ENCODE results near the gene GALNT12.

The GALNT12 gene

DNA sequence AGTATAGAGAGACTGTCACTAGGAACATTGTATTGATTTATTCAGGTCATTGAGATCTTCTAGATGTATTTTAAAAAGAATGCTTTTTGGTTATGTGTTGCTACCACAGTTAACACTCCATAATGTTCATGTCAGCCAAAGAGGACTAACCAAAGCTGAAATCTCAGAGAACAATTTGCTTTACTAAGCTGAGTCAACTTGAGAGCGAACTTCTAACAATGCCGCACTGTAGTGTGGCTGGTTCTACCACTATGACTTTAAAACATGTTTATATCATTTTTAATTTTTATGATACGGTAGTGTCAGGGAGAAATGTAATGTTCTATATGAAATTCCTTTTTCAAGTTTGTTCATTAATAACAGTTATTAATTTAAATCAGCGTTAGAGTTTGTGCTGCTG, 42.1 kb downstream of the GALNT12 start:
- TF ChIP-seq POU2F2 (IDR thresholded peaks at IDR 0.05; ENCODE audit: low read depth, low read length) (no peak), POLR2AphosphoS5 (IDR thresholded peaks at IDR 0.05; ENCODE audit: low read depth, low read length) (no peak), PAX5 (IDR thresholded peaks at IDR 0.05; ENCODE audit: insufficient read depth, low read length, severe bottlenecking) (no peak), SPI1 (IDR thresholded peaks at IDR 0.05; ENCODE audit: low read depth, low read length) (no peak), POLR2A (IDR thresholded peaks at IDR 0.05; ENCODE audit: low read depth, low read length) (no peak), TAF1 (IDR thresholded peaks at IDR 0.05; ENCODE audit: low read depth, low read length) (no peak)
- no peak for FAIRE-seq
- DNase-seq (ENCODE audit: insufficient read length, low spot score) = no peak

DNA sequence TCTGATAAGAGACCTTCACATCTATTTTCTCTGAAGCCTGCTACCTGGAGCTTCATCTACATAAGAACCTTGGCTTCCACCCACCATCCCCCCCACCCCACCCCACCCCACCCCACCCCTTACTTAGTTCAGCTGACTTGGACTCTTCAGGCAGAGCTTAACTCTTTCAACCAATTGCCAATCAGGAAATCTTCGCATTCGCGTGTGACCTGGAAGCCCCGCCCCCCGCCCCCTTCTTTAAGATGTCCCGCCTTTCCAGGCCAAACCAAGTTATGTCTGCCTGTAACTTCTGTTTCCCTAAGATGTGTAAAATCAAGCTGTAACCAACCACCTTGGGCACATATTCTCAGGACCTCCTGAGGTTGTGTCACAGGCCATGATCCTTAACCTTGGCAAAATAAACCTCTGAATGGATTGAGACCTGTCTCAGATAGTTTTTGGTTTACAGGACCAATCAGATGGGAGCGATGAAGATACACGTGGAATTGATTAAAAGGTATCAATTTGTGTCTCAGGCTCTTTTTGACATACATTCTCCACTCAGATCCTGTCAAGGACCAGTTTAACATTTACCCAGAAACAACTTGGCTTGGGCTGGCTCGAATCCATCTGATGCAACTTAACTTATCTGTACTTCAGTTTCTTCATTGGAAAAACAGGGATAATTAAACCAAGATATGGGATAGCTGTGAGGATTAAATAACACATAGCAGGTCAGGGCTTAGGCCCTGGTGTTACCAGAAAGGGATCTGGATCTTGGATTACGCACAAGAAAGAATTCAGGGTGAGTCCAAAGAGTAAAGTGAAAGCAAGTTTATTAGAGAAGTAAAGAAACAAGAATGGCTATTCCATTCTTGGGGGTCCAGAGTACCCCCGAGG, 43.6 kb downstream of the GALNT12 start:
- FAIRE-seq (no peak), DNase-seq (ENCODE audit: insufficient read length, low spot score) (no peak)
- TF ChIP-seq POU2F2 (IDR thresholded peaks at IDR 0.05; ENCODE audit: low read depth, low read length) (no peak), SPI1 (IDR thresholded peaks at IDR 0.05; ENCODE audit: low read depth, low read length) (no peak), POLR2AphosphoS5 (IDR thresholded peaks at IDR 0.05; ENCODE audit: low read depth, low read length) (no peak)

DNA sequence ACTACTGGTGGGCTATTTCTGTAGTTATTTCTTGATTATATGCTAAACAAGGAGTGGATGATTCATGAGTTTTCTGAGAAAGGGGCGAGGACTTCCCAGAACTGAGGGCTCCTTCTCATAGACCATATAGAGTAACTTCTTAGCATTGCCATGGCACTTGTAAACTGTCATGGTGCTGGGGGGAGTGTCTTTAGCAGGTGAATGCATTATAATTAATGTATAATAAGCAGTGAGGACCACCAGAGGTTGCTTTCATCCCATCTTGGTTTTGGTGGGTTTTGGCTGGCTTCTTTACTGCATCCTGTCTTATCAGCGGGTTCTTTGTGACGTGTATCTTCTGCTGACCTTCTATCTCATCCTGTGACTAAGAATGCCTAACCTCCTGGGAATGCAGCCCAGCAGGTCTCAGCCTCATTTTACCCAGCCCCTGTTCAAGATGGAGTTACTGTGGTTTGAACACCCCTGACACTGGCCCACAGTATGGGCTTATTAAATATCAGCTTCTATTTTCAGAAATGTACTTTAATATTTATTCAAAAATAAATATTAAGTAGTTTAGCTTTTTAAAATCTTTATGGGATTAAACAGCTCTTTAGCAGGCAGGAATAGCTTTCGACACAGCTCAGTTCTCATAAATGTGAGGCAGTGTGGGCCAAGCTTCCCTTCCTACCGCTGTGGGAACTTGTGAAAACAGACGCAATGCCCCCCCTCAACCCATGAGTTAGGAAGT, 44.4 kb downstream of the GALNT12 start:
- no peak for FAIRE-seq
- no peak for DNase-seq (ENCODE audit: insufficient read length, low spot score)
- TF ChIP-seq POLR2A (IDR thresholded peaks at IDR 0.05; ENCODE audit: low read depth, low read length) (no peak), POLR2AphosphoS5 (IDR thresholded peaks at IDR 0.05; ENCODE audit: low read depth, low read length) (no peak), PAX5 (IDR thresholded peaks at IDR 0.05; ENCODE audit: insufficient read depth, low read length, severe bottlenecking) (no peak), TAF1 (IDR thresholded peaks at IDR 0.05; ENCODE audit: low read depth, low read length) (no peak), POU2F2 (IDR thresholded peaks at IDR 0.05; ENCODE audit: low read depth, low read length) (no peak), SPI1 (IDR thresholded peaks at IDR 0.05; ENCODE audit: low read depth, low read length) (no peak)

DNA sequence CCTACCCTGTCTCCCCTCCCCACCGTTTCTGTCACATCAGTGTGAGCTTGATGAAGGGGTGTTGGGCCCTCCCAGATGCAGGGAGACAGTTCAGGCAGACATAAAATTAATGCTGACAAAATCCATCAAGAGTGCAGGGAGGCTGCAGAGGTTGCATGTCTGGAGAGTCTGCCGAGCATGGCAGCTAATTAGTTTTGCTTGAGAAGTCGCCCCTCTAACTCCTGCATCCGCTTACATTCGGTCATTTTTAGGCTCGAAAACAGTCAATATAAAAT, 44.9 kb downstream of the GALNT12 start:
- FAIRE-seq = no peak
- TF ChIP-seq PAX5 (IDR thresholded peaks at IDR 0.05; ENCODE audit: insufficient read depth, low read length, severe bottlenecking) (no peak), SPI1 (IDR thresholded peaks at IDR 0.05; ENCODE audit: low read depth, low read length) (no peak), TAF1 (IDR thresholded peaks at IDR 0.05; ENCODE audit: low read depth, low read length) (no peak), POLR2A (IDR thresholded peaks at IDR 0.05; ENCODE audit: low read depth, low read length) (no peak), POLR2AphosphoS5 (IDR thresholded peaks at IDR 0.05; ENCODE audit: low read depth, low read length) (no peak), POU2F2 (IDR thresholded peaks at IDR 0.05; ENCODE audit: low read depth, low read length) (no peak)
- no peak for DNase-seq (ENCODE audit: insufficient read length, low spot score)

DNA sequence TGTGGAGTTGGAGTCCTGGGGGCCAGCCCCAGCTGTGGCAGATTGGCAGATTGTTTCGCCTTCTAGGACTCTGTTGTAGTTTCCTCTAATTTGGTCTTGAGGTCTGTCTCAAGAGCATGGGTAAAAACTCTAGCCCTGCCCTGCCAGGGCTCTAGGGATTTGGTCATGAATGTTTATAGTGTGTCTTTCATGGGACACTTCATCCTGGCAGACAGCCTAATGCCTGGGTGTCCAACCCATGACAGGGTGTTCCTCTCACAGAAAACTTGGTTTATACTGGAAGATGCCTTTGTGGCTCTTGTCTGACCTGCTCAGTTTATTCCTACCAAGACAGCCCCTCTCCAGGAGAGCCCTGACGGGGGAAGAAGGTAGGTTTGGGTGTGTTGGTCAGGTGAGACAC, 45.5 kb downstream of the GALNT12 start:
- no peak for FAIRE-seq
- no peak for TF ChIP-seq POLR2AphosphoS5 (IDR thresholded peaks at IDR 0.05; ENCODE audit: low read depth, low read length)
- TF ChIP-seq POU2F2 (IDR thresholded peaks at IDR 0.05; ENCODE audit: low read depth, low read length) = no peak
- no peak for TF ChIP-seq SPI1 (IDR thresholded peaks at IDR 0.05; ENCODE audit: low read depth, low read length)
- no peak for TF ChIP-seq TAF1 (IDR thresholded peaks at IDR 0.05; ENCODE audit: low read depth, low read length)
- TF ChIP-seq POLR2A (IDR thresholded peaks at IDR 0.05; ENCODE audit: low read depth, low read length) = no peak
- no peak for TF ChIP-seq PAX5 (IDR thresholded peaks at IDR 0.05; ENCODE audit: insufficient read depth, low read length, severe bottlenecking)
- DNase-seq (ENCODE audit: insufficient read length, low spot score) = no peak

DNA sequence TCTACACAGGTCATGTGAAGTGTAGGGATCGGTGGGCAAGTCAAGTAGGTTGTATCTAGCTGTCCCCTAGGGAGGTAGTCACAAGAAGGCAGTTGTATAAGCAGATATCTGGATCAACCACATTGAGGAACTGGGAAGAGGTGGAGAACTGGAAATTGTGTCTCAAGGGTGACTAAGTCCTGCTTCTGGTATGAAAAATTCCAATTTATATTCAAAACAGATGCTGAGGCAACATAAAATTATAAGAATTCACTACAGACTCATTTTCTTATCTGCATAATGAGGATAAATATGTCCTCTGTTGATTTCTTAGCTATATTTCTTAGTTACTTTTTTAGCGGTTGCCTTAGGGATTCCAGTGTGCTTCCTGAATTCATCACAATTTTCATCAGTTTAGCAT, 46.8 kb downstream of the GALNT12 start:
- no peak for TF ChIP-seq POLR2AphosphoS5 (IDR thresholded peaks at IDR 0.05; ENCODE audit: low read depth, low read length)
- no peak for TF ChIP-seq PAX5 (IDR thresholded peaks at IDR 0.05; ENCODE audit: insufficient read depth, low read length, severe bottlenecking)
- no peak for TF ChIP-seq SPI1 (IDR thresholded peaks at IDR 0.05; ENCODE audit: low read depth, low read length)
- TF ChIP-seq TAF1 (IDR thresholded peaks at IDR 0.05; ENCODE audit: low read depth, low read length) = no peak
- no peak for TF ChIP-seq POU2F2 (IDR thresholded peaks at IDR 0.05; ENCODE audit: low read depth, low read length)
- no peak for TF ChIP-seq POLR2A (IDR thresholded peaks at IDR 0.05; ENCODE audit: low read depth, low read length)
- FAIRE-seq (no peak), DNase-seq (ENCODE audit: insufficient read length, low spot score) (no peak)

DNA sequence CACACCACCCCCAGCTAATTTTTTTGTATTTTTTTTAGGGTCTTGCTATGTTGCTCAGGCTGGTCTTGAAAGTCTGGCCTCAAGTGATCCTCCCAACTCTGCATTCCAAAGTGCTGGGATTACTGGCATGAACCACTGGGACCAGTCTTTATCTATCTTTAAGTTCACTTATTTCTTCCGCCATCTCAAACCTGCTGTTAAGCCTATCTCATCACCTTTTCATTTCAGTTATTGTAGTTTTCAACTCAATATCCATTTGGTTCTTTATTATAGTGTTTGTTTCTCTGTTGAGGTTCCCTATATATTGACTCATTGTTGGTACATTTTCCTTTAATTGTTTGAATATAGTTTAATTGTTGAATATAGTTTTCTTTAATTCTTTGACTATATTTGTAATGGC, 48.1 kb downstream of the GALNT12 start:
- FAIRE-seq = no peak
- no peak for DNase-seq (ENCODE audit: insufficient read length, low spot score)
- TF ChIP-seq TAF1 (IDR thresholded peaks at IDR 0.05; ENCODE audit: low read depth, low read length) = no peak
- TF ChIP-seq SPI1 (IDR thresholded peaks at IDR 0.05; ENCODE audit: low read depth, low read length) = no peak
- TF ChIP-seq POU2F2 (IDR thresholded peaks at IDR 0.05; ENCODE audit: low read depth, low read length) = no peak
- TF ChIP-seq PAX5 (IDR thresholded peaks at IDR 0.05; ENCODE audit: insufficient read depth, low read length, severe bottlenecking) = no peak
- no peak for TF ChIP-seq POLR2A (IDR thresholded peaks at IDR 0.05; ENCODE audit: low read depth, low read length)
- no peak for TF ChIP-seq POLR2AphosphoS5 (IDR thresholded peaks at IDR 0.05; ENCODE audit: low read depth, low read length)

DNA sequence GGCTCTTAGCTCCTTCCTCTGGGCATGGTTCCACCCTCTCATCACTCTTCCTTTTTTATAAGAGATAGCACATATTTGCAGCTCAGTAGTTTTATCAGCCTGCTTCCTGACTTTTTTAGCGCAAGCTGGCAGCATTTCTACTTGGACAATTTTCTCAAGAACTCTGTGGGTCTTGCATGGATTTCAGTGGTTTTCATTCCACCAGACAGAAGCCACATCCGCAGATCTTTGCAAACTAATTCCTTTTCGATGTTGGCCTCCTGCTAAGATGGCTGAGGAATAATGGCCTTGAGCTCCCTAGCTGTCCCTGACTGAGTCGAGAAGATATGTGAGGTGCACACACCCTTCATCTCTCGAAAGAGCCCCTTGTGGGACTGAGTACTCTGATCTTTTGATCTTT, 49.5 kb downstream of the GALNT12 start:
- DNase-seq (ENCODE audit: insufficient read length, low spot score) (no peak), FAIRE-seq (no peak)

DNA sequence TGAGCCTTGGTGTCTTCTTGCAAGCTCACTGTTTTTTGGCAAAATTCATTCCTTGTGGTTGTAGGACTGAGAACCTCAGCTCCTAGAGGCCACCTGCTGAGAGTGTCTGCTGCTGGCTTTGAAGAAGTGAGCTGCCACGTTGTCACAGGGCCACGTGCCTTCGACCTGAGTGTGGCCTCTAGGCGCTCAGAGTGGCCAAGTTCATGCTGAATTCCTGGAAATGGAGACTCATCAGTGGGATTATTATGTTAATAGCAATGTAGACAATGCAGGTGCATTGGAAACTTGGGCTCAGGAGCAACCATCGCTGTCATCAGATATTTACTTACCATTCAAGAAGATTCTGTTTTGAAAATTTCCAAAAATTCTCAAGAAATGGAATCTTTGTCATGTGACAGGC, 52.5 kb downstream of the GALNT12 start:
- no peak for TF ChIP-seq TAF1 (IDR thresholded peaks at IDR 0.05; ENCODE audit: low read depth, low read length)
- no peak for TF ChIP-seq POLR2AphosphoS5 (IDR thresholded peaks at IDR 0.05; ENCODE audit: low read depth, low read length)
- TF ChIP-seq PAX5 (IDR thresholded peaks at IDR 0.05; ENCODE audit: insufficient read depth, low read length, severe bottlenecking) = no peak
- no peak for TF ChIP-seq POU2F2 (IDR thresholded peaks at IDR 0.05; ENCODE audit: low read depth, low read length)
- TF ChIP-seq SPI1 (IDR thresholded peaks at IDR 0.05; ENCODE audit: low read depth, low read length) = no peak
- no peak for TF ChIP-seq POLR2A (IDR thresholded peaks at IDR 0.05; ENCODE audit: low read depth, low read length)
- DNase-seq (ENCODE audit: insufficient read length, low spot score) (no peak), FAIRE-seq (no peak)

More for the DNA sequence above, 49.5 kb downstream of the GALNT12 start:
- TF ChIP-seq SPI1 (IDR thresholded peaks at IDR 0.05; ENCODE audit: low read depth, low read length) (no peak), PAX5 (IDR thresholded peaks at IDR 0.05; ENCODE audit: insufficient read depth, low read length, severe bottlenecking) (no peak), POU2F2 (IDR thresholded peaks at IDR 0.05; ENCODE audit: low read depth, low read length) (no peak), TAF1 (IDR thresholded peaks at IDR 0.05; ENCODE audit: low read depth, low read length) (no peak), POLR2A (IDR thresholded peaks at IDR 0.05; ENCODE audit: low read depth, low read length) (no peak), POLR2AphosphoS5 (IDR thresholded peaks at IDR 0.05; ENCODE audit: low read depth, low read length) (no peak)
